IMR-90 (cell line): ENCODE results near the gene NOG. TPM values are rescaled to one million over a fixed set of nuclear protein-coding genes. Genes with fewer than 3 reads are reported as not detected.

Experiments
- ATAC-seq: fragments of 200-7000 bp; cut with Tn5 transposase; 2 replicates; pipeline ENCODE4 v1.9.1; 2020; ENCODE audit warnings: low read depth, mild to moderate bottlenecking, moderate library complexity
- BruUV-seq: library from RNA; stranded (reverse); fragments of 400-500 nt; replicated peaks from 2 replicates; lab custom pipeline; 2021; lab: Mats Ljungman, UMichigan
- CTCF ChIA-PET: fragments of 300-600 bp; formaldehyde crosslinking; extraction: SDS; loops from one replicate; lab custom pipeline; 2021; ENCODE audit warnings: antibody characterized with exemption; lab: Yijun Ruan, JAX
- POLR2A ChIA-PET: fragments of 300-600 bp; sonication (Branson Sonifier 250); formaldehyde crosslinking; loops from one replicate; lab custom pipeline; 2022; ENCODE audit warnings: antibody characterized with exemption; ENCODE audit not compliant: unreplicated experiment; lab: Charles Lee
- DNase-seq: peaks from one replicate; pipeline ENCODE4 v3.0.0; 2013
- H2AFZ ChIP-seq: replicated peaks from 2 replicates; pipeline ENCODE3; 2013; ENCODE audit warnings: low read length, mild to moderate bottlenecking; ENCODE audit not compliant: poor library complexity
- H2AK5ac ChIP-seq: 2 replicates; pipeline ENCODE4 v1.6.1; 2013; ENCODE audit warnings: low read depth, low read length, inconsistent platforms
- H2AK9ac ChIP-seq: replicated peaks from 2 replicates; pipeline ENCODE3; 2013; ENCODE audit warnings: mild to moderate bottlenecking, low read depth, low read length, moderate library complexity; ENCODE audit not compliant: poor library complexity
- H2BK120ac ChIP-seq: 2 replicates; pipeline ENCODE4 v1.6.1; 2013; ENCODE audit warnings: low read depth, low read length, inconsistent platforms
- H2BK15ac ChIP-seq: 3 replicates; pipeline ENCODE4 v1.6.1; 2013; ENCODE audit warnings: low read depth, low read length, inconsistent platforms
- H2BK20ac ChIP-seq: 2 replicates; pipeline ENCODE4 v1.6.1; 2013; ENCODE audit warnings: low read depth, mild to moderate bottlenecking, inconsistent platforms, low read length, moderate library complexity
- H2BK5ac ChIP-seq: 2 replicates; pipeline ENCODE4 v1.6.1; 2013; ENCODE audit warnings: mild to moderate bottlenecking, low read depth, low read length, inconsistent platforms; ENCODE audit not compliant: poor library complexity, severe bottlenecking
- H3K14ac ChIP-seq: replicated peaks from 2 replicates; pipeline ENCODE4 v1.6.1; 2013; ENCODE audit warnings: low read depth, low read length, inconsistent platforms
- H3K18ac ChIP-seq: 2 replicates; pipeline ENCODE4 v1.6.1; 2013; ENCODE audit warnings: low read depth, low read length, control low read depth
- H3K23ac ChIP-seq: 2 replicates; pipeline ENCODE4 v1.6.1; 2013; ENCODE audit warnings: low read depth, low read length, inconsistent platforms
- H3K27ac ChIP-seq: 2 replicates; pipeline ENCODE4 v1.5.1; 2013; ENCODE audit warnings: mild to moderate bottlenecking, control low read depth, low read length; ENCODE audit not compliant: insufficient read depth
- H3K27me3 ChIP-seq: 2 replicates; pipeline ENCODE4 v1.6.1; 2013; ENCODE audit warnings: low read length; ENCODE audit not compliant: control insufficient read depth, insufficient read depth
- H3K36me3 ChIP-seq: 2 replicates; pipeline ENCODE4 v1.6.1; 2013; ENCODE audit warnings: low read length, mixed read lengths; ENCODE audit not compliant: control insufficient read depth, insufficient read depth
- H3K4ac ChIP-seq: 2 replicates; pipeline ENCODE4 v1.6.1; 2013; ENCODE audit warnings: low read depth, low read length, inconsistent platforms
- H3K4me1 ChIP-seq: 2 replicates; pipeline ENCODE4 v1.6.1; 2013; ENCODE audit warnings: low read length, mixed read lengths; ENCODE audit not compliant: control insufficient read depth, insufficient read depth
- H3K4me2 ChIP-seq: 2 replicates; pipeline ENCODE4 v1.6.1; 2013; ENCODE audit warnings: low read depth, mild to moderate bottlenecking, control low read depth, low read length, moderate library complexity
- H3K4me3 ChIP-seq: 2 replicates; pipeline ENCODE4 v1.5.1; 2013; ENCODE audit warnings: low read depth, mild to moderate bottlenecking, control low read depth, low read length, moderate library complexity; ENCODE audit not compliant: insufficient read depth
- H3K56ac ChIP-seq: 2 replicates; pipeline ENCODE4 v1.6.1; 2013; ENCODE audit warnings: low read length, inconsistent platforms; ENCODE audit not compliant: insufficient read depth; ENCODE audit errors: extremely low read depth
- H3K79me1 ChIP-seq, 2 experiments: 2 replicates each; pipeline ENCODE4 v1.6.1; 2013; ENCODE audit warnings: low read length in 2 of 2, inconsistent platforms in 1 of 2, low read depth in 1 of 2
- H3K9ac ChIP-seq: 2 replicates; pipeline ENCODE4 v1.6.1; 2013; ENCODE audit warnings: low read depth, low read length, control low read depth
- H3K9me1 ChIP-seq: 2 replicates; pipeline ENCODE4 v1.6.1; 2013; ENCODE audit warnings: low read length, inconsistent platforms; ENCODE audit not compliant: insufficient read depth
- H3K9me3 ChIP-seq: 2 replicates; pipeline ENCODE4 v1.6.1; 2013; ENCODE audit warnings: low read length; ENCODE audit not compliant: control insufficient read depth, insufficient read depth
- H4K20me1 ChIP-seq: 2 replicates; pipeline ENCODE4 v1.6.1; 2013; ENCODE audit warnings: low read length, inconsistent platforms; ENCODE audit not compliant: insufficient read depth
- H4K5ac ChIP-seq: 2 replicates; pipeline ENCODE4 v1.6.1; 2013; ENCODE audit warnings: mild to moderate bottlenecking, low read depth, low read length, control low read depth
- H4K8ac ChIP-seq, 2 experiments: 2 replicates each; pipeline ENCODE4 v1.6.1; 2013; ENCODE audit warnings: low read depth in 2 of 2, low read length in 2 of 2, control low read depth in 1 of 2, inconsistent platforms in 1 of 2
- H4K91ac ChIP-seq: 2 replicates; pipeline ENCODE4 v1.6.1; 2013; ENCODE audit warnings: low read depth, low read length, inconsistent platforms; ENCODE audit not compliant: insufficient read depth
- CHD1 ChIP-seq: IDR thresholded peaks from 2 replicates; pipeline ENCODE4 v1.6.1; 2012; ENCODE audit warnings: low read depth, low read length, improper control_type of control experiment
- ELK1 ChIP-seq: fragments of 150-350 bp; IDR thresholded peaks from 2 replicates; pipeline ENCODE4 v1.6.1; 2016; ENCODE audit warnings: low read depth, mild to moderate bottlenecking, low read length, moderate library complexity, borderline replicate concordance
- FOS ChIP-seq: fragments of 150-350 bp; IDR thresholded peaks from 2 replicates; pipeline ENCODE4 v1.6.1; 2016; ENCODE audit warnings: low read depth, low read length
- MAZ ChIP-seq: IDR thresholded peaks from 2 replicates; pipeline ENCODE4 v1.6.1; 2012; ENCODE audit warnings: low read depth, mild to moderate bottlenecking, low read length, improper control_type of control experiment, moderate library complexity, borderline replicate concordance
- MXI1 ChIP-seq: IDR thresholded peaks from 2 replicates; pipeline ENCODE4 v1.6.1; 2012; ENCODE audit warnings: low read depth, mild to moderate bottlenecking, low read length, moderate library complexity, borderline replicate concordance
- NFE2L2 ChIP-seq: fragments of 150-350 bp; IDR thresholded peaks from 2 replicates; pipeline ENCODE4 v1.6.1; 2016; ENCODE audit warnings: low read depth, mild to moderate bottlenecking, low read length
- POLR2A ChIP-seq: IDR thresholded peaks from 2 replicates; pipeline ENCODE4 v1.6.1; 2012; ENCODE audit warnings: mild to moderate bottlenecking, low read depth, low read length
- RAD21 ChIP-seq: IDR thresholded peaks from 2 replicates; pipeline ENCODE4 v1.6.1; 2012; ENCODE audit warnings: low read length, improper control_type of control experiment
- RFX5 ChIP-seq: IDR thresholded peaks from 2 replicates; pipeline ENCODE4 v1.8.0; 2012; ENCODE audit warnings: low read depth, mild to moderate bottlenecking, low read length, moderate library complexity
- SMC3 ChIP-seq: fragments of 150-350 bp; IDR thresholded peaks from 2 replicates; pipeline ENCODE4 v1.6.1; 2016; ENCODE audit warnings: low read depth, mild to moderate bottlenecking, antibody characterized with exemption, low read length, moderate library complexity
- WGBS, 2 experiments: methylation state at CpG; one replicate each; pipeline versions ENCODE4 v1.1.5 to v1.1.7; 2013; ENCODE audit warnings: missing lambda C conversion rate in 2 of 2; ENCODE audit not compliant: insufficient read length in 1 of 2; ENCODE audit errors: extremely low coverage in 2 of 2; 5-methylcytosine and 5-hydroxymethylcytosine counted together
- dilution Hi-C: fragments of 300-500 bp; cut with HindIII; formaldehyde crosslinking; loops from one replicate; pipeline ENCODE4 v1.14.3; 2018; ENCODE audit warnings: low sequenced_read_pairs; ENCODE audit not compliant: unreplicated experiment
- in situ Hi-C: fragments of 300-500 bp; cut with MboI; formaldehyde crosslinking; loops from 3 replicates; pipeline ENCODE4 v1.14.3; 2019; ENCODE audit warnings: low sequenced_read_pairs, inconsistent platforms, mixed read lengths
- intact Hi-C: fragments of 100-400 bp; cut with micrococcal nuclease; formaldehyde crosslinking; loops from 2 replicates; pipeline ENCODE4 v1.10.0; 2022
- polyA plus RNA-seq, 3 experiments: library from polyadenylated mRNA; depleted of rRNA; stranded (reverse); fragments of >200 nt; gene quantifications; 2 replicates each; pipeline ENCODE4 v1.2.3, GENCODE V29; 2012; ENCODE audit warnings: low replicate concordance in 1 of 3
- total RNA-seq: library from RNA; depleted of rRNA; stranded (reverse); fragments of >200 nt; gene quantifications from 2 replicates; pipeline ENCODE4 v1.2.3, GENCODE V29; 2012

NOG gene
- total and polyA plus RNA-seq, 2 of the 4 experiments (the other 2 are of a cell fraction), result 11.7 to 13.1 TPM

GRCh38 chr17:56613131-56613530 lies 19.6 kb downstream of the NOG start:
- ChIA-PET POLR2A (no interaction called here), CTCF (no interaction called here)
- no peak overlapping the region for H2BK120ac ChIP-seq
- H3K36me3 ChIP-seq, result no peaks in the 10 kb centered on the region
- H3K9me3 ChIP-seq, result no peaks in the 10 kb centered on the region
- no peak overlapping the region for H3K18ac ChIP-seq
- H2BK20ac ChIP-seq, result no peak overlapping the region
- no peak overlapping the region for H3K4ac ChIP-seq
- no peaks in the 10 kb centered on the region for H3K4me1 ChIP-seq
- H2BK5ac ChIP-seq, result no peak overlapping the region
- H3K56ac ChIP-seq, result no peak overlapping the region
- no peak overlapping the region for H3K14ac ChIP-seq
- peaks cover 6% of the 10 kb centered on the region for H3K27me3 ChIP-seq
- BruUV-seq, result no TSS peak
- no peak overlapping the region for H2AFZ ChIP-seq
- H2AK9ac ChIP-seq, result no peak overlapping the region
- ATAC-seq, result no peak
- H3K23ac ChIP-seq, result no peak overlapping the region
- no peaks in the 10 kb centered on the region for H3K9me1 ChIP-seq
- H4K91ac ChIP-seq, result no peak overlapping the region
- no peak overlapping the region for H3K4me3 ChIP-seq
- no peak overlapping the region for H4K8ac ChIP-seq
- H3K79me1 ChIP-seq, result no peaks in the 10 kb centered on the region
- TF ChIP-seq MAZ (no peak), CHD1 (no peak), MXI1 (no peak), SMC3 (no peak), RFX5 (no peak), ELK1 (no peak), NFE2L2 (no peak), POLR2A (no peak), FOS (no peak), RAD21 (no peak)
- no CpG with 5 or more reads among the region's 2 CpGs for WGBS, 2 experiments
- H3K4me2 ChIP-seq, result no peak overlapping the region
- H3K9ac ChIP-seq, result no peak overlapping the region
- H2AK5ac ChIP-seq, result no peak overlapping the region
- dilution Hi-C loops (no loop called here), in situ Hi-C loops (no loop called here), intact Hi-C loops (no loop called here)
- no peak overlapping the region for H2BK15ac ChIP-seq
- DNase-seq, result no peak
- no peak overlapping the region for H4K5ac ChIP-seq
- H4K20me1 ChIP-seq, result no peaks in the 10 kb centered on the region
- no peak overlapping the region for H3K27ac ChIP-seq
